ENCODE results near the gene ANO3. TPM values are rescaled to one million over a fixed set of nuclear protein-coding genes. Genes with fewer than 3 reads are reported as not detected.

The ANO3 gene
- 0.34 and 0.58 TPM in 2 replicates for total RNA-seq

GRCh38 chr11:26331911-26332571 is at the start of gene ANO3:
Gene ANO3, plus strand, starts transcription at chr11:26332130. Its CDS starts 146 bp downstream, at chr11:26332276.

GRCh38 chr11:26571861-26572654 is 240.1 kb downstream of the ANO3 start, which contains the start of gene MUC15:
Gene MUC15, minus strand, starts transcription at chr11:26572263. Its CDS starts 5,169 bp downstream, at chr11:26567094.

Other genes with a start within 250 kb of the ANO3 start
- gene MUC15, start 240.1 kb downstream of the ANO3 start, total RNA-seq, result not detected in 2 replicates

Data from pericardium fibroblast (primary cell).